ENCODE results near the gene RAD51B.

RAD51B gene

GRCh38 chr14:67875175-67876006, 55.8 kb downstream of the RAD51B start:
- DNase-seq (ENCODE audit: low read depth): no peak

GRCh38 chr14:67879026-67879425, 59.4 kb downstream of the RAD51B start:
- no peak for TF ChIP-seq CTCF (conservative IDR thresholded peaks at IDR 0.05; ENCODE audit: control insufficient read depth, insufficient read depth, low read depth, low read length)
- no peak overlapping the region for H3K4me3 ChIP-seq (ENCODE audit: control insufficient read depth, low read depth, low read length)
- DNase-seq (ENCODE audit: low read depth): no peak

More at GRCh38 chr14:67875175-67876006, 55.8 kb downstream of the RAD51B start:
- no peak overlapping the region for H3K4me3 ChIP-seq (ENCODE audit: control insufficient read depth, low read depth, low read length)
- TF ChIP-seq CTCF (conservative IDR thresholded peaks at IDR 0.05; ENCODE audit: control insufficient read depth, insufficient read depth, low read depth, low read length): no peak

- no peak for DNase-seq (ENCODE audit: low read depth)
- no peak overlapping the region for H3K4me3 ChIP-seq (ENCODE audit: control insufficient read depth, low read depth, low read length)
- TF ChIP-seq CTCF (conservative IDR thresholded peaks at IDR 0.05; ENCODE audit: control insufficient read depth, insufficient read depth, low read depth, low read length): no peak
Observed at GRCh38 chr14:67881225-67881624, 61.6 kb downstream of the RAD51B start.

GRCh38 chr14:67882986-67883555, 63.5 kb downstream of the RAD51B start:
- H3K4me3 ChIP-seq (ENCODE audit: control insufficient read depth, low read depth, low read length): no peak overlapping the region
- TF ChIP-seq CTCF (conservative IDR thresholded peaks at IDR 0.05; ENCODE audit: control insufficient read depth, insufficient read depth, low read depth, low read length): no peak
- DNase-seq (ENCODE audit: low read depth): no peak

GRCh38 chr14:67883717-67884116, 64.1 kb downstream of the RAD51B start:
- H3K4me3 ChIP-seq (ENCODE audit: control insufficient read depth, low read depth, low read length): no peak overlapping the region
- DNase-seq (ENCODE audit: low read depth): peak; percentile 41
- peak; percentile 26 for TF ChIP-seq CTCF (conservative IDR thresholded peaks at IDR 0.05; ENCODE audit: control insufficient read depth, insufficient read depth, low read depth, low read length)

- no peak for TF ChIP-seq CTCF (conservative IDR thresholded peaks at IDR 0.05; ENCODE audit: control insufficient read depth, insufficient read depth, low read depth, low read length)
- no peak overlapping the region for H3K4me3 ChIP-seq (ENCODE audit: control insufficient read depth, low read depth, low read length)
- DNase-seq (ENCODE audit: low read depth): no peak
Observed at GRCh38 chr14:67886191-67886590, 66.6 kb downstream of the RAD51B start.

All from fibroblast of mammary gland (primary cell).